T-helper 22 cell (primary cell): Measurements from ENCODE around the gene CYSRT1.

Source experiments
- DNase-seq: peaks from one replicate; pipeline ENCODE4 v3.0.0-alpha.2; 2020; ENCODE audit warnings: low read depth

Gene CYSRT1

GRCh38 chr9:137212520-137212919, 12.5 kb upstream of the CYSRT1 start:
- no peak for DNase-seq

- no peak for DNase-seq
These were observed 11.6 kb upstream of the CYSRT1 start for GRCh38 chr9:137213160-137214060.

GRCh38 chr9:137214620-137215019, 10.4 kb upstream of the CYSRT1 start:
- no peak for DNase-seq

- no peak for DNase-seq
These were observed 9.6 kb upstream of the CYSRT1 start for GRCh38 chr9:137215196-137215986.

- DNase-seq: no peak
These were observed 8.6 kb upstream of the CYSRT1 start for GRCh38 chr9:137216188-137216965.

GRCh38 chr9:137217276-137218211, 7.4 kb upstream of the CYSRT1 start:
- no peak for DNase-seq

- DNase-seq: no peak
These were observed 6.7 kb upstream of the CYSRT1 start for GRCh38 chr9:137218212-137218753.

- no peak for DNase-seq
These were observed 6.2 kb upstream of the CYSRT1 start for GRCh38 chr9:137218754-137219271.

GRCh38 chr9:137219757-137220316, 5.1 kb upstream of the CYSRT1 start:
- DNase-seq: no peak

- no peak for DNase-seq
These were observed 4.5 kb upstream of the CYSRT1 start for GRCh38 chr9:137220317-137221094.

GRCh38 chr9:137221095-137221505, 3.9 kb upstream of the CYSRT1 start:
- DNase-seq: no peak

- no peak for DNase-seq
These were observed 3.4 kb upstream of the CYSRT1 start for GRCh38 chr9:137221506-137222111.

- no peak for DNase-seq
These were observed 2.5 kb upstream of the CYSRT1 start, which contains the start of gene RNF208 for GRCh38 chr9:137222190-137223077. TSS of gene RNF208 (minus strand) at chr9:137222240. CDS start at chr9:137221212, 1,028 bp downstream.

GRCh38 chr9:137223078-137223970, 1.6 kb upstream of the CYSRT1 start:
- peak; percentile 98 for DNase-seq

GRCh38 chr9:137225699-137226331, 841 bp downstream of the CYSRT1 start:
- DNase-seq: no peak

GRCh38 chr9:137226338-137227053, 1.5 kb downstream of the CYSRT1 start:
- no peak for DNase-seq
